Endodermal cell (in vitro differentiated cells): Measurements from ENCODE around the gene EFHD1. TPM values are rescaled to one million over a fixed set of nuclear protein-coding genes. Genes with fewer than 3 reads are reported as not detected.

Experiments used
- DNase-seq: peaks from one replicate; pipeline ENCODE4 v3.0.0-alpha.2; 2017
- H3K27ac ChIP-seq: 2 replicates; pipeline ENCODE4 v1.5.1; 2013; ENCODE audit warnings: mild to moderate bottlenecking, low read depth, low read length, moderate library complexity
- H3K27me3 ChIP-seq: 2 replicates; pipeline ENCODE4 v1.6.1; 2013; ENCODE audit warnings: mild to moderate bottlenecking, low read length, moderate library complexity; ENCODE audit not compliant: insufficient read depth, control insufficient read depth, poor library complexity, severe bottlenecking
- H3K36me3 ChIP-seq: 2 replicates; pipeline ENCODE4 v1.7.0; 2013; ENCODE audit warnings: mild to moderate bottlenecking, low read length, moderate library complexity; ENCODE audit not compliant: control insufficient read depth, insufficient read depth
- H3K4me1 ChIP-seq: one replicate; pipeline ENCODE4 v1.7.0; 2013; ENCODE audit warnings: low read length; ENCODE audit not compliant: control insufficient read depth, insufficient read depth
- H3K4me3 ChIP-seq: 2 replicates; pipeline ENCODE4 v1.5.1; 2013; ENCODE audit warnings: mild to moderate bottlenecking, low read length, moderate library complexity
- H3K9ac ChIP-seq: 2 replicates; pipeline ENCODE4 v1.6.1; 2013; ENCODE audit warnings: mild to moderate bottlenecking, low read length, moderate library complexity; ENCODE audit not compliant: poor library complexity, severe bottlenecking; ENCODE audit errors: extremely low read depth
- H3K9me3 ChIP-seq: 2 replicates; pipeline ENCODE4 v1.6.1; 2013; ENCODE audit warnings: mild to moderate bottlenecking, low read length, moderate library complexity; ENCODE audit not compliant: control insufficient read depth
- H3K27ac Mint-ChIP-seq: 2 replicates; pipeline ENCODE4 v1.8.0; 2020; ENCODE audit warnings: mixed read lengths
- H3K27me3 Mint-ChIP-seq: 2 replicates; pipeline ENCODE4 v1.8.0; 2021; ENCODE audit warnings: mild to moderate bottlenecking, mixed read lengths; ENCODE audit not compliant: insufficient read depth
- H3K36me3 Mint-ChIP-seq: 2 replicates; pipeline ENCODE4 v1.8.0; 2020; ENCODE audit warnings: low read depth, mixed read lengths
- H3K4me1 Mint-ChIP-seq: 2 replicates; pipeline ENCODE4 v1.8.0; 2020; ENCODE audit warnings: mixed read lengths
- H3K4me3 Mint-ChIP-seq: 2 replicates; pipeline ENCODE4 v1.8.0; 2020; ENCODE audit warnings: mild to moderate bottlenecking, moderate library complexity, mixed read lengths
- H3K9me3 Mint-ChIP-seq: 2 replicates; pipeline ENCODE4 v1.8.0; 2020; ENCODE audit warnings: mild to moderate bottlenecking, mixed read lengths
- CTCF ChIP-seq: fragments of 200-600 bp; sonication (generic); conservative IDR thresholded peaks from 2 replicates; pipeline ENCODE4 v1.5.0; 2021; ENCODE audit warnings: antibody characterized with exemption, mild to moderate bottlenecking
- WGBS, 2 experiments: methylation state at CpG; one replicate each; pipeline versions ENCODE4 v1.1.5 to v1.1.7; 2013; ENCODE audit warnings: missing lambda C conversion rate in 2 of 2, mixed read lengths in 1 of 2; ENCODE audit not compliant: insufficient coverage in 1 of 2, insufficient read length in 1 of 2; 5-methylcytosine and 5-hydroxymethylcytosine counted together
- total RNA-seq, 2 donors: library from RNA; stranded (reverse); fragmentation: NEBNext Ultra II Directional in 1 of 2; extraction: Animal tissue kit (Norgen Biotek cat#: 25700) in 1 of 2; gene quantifications; 2 replicates in 1 of 2; 3 replicates in 1 of 2; pipeline ENCODE4 v1.2.1, GENCODE V29; 2021

Gene EFHD1
- total RNA-seq, 2 donors from 2014 or later, result 6.8 to 12.5 TPM

GRCh38 chr2:232587512-232587911, 45.9 kb upstream of the EFHD1 start:
- no peaks in the 10 kb centered on the region for H3K4me1 Mint-ChIP-seq
- no peak for TF ChIP-seq CTCF
- H3K4me3 ChIP-seq, result no peak overlapping the region
- H3K27me3 Mint-ChIP-seq, result no peaks in the 10 kb centered on the region
- no peaks in the 10 kb centered on the region for H3K4me1 ChIP-seq
- H3K9me3 Mint-ChIP-seq, result no peaks in the 10 kb centered on the region
- no peak overlapping the region for H3K27ac ChIP-seq
- 85 to 93% methylated on average over 7 of the region's 7 CpGs for WGBS, 2 experiments
- H3K9me3 ChIP-seq, result no peaks in the 10 kb centered on the region
- DNase-seq, result no peak
- H3K27ac Mint-ChIP-seq, result no peak overlapping the region
- peaks cover 2% of the 10 kb centered on the region for H3K36me3 ChIP-seq
- no peak overlapping the region for H3K9ac ChIP-seq
- H3K4me3 Mint-ChIP-seq, result no peak overlapping the region
- H3K27me3 ChIP-seq, result no peaks in the 10 kb centered on the region
- H3K36me3 Mint-ChIP-seq, result peaks cover 22% of the 10 kb centered on the region

- no peaks in the 10 kb centered on the region for H3K4me1 ChIP-seq
- TF ChIP-seq CTCF, result no peak
- no peak overlapping the region for H3K27ac Mint-ChIP-seq
- no peak overlapping the region for H3K4me3 ChIP-seq
- H3K9me3 ChIP-seq, result no peaks in the 10 kb centered on the region
- no peaks in the 10 kb centered on the region for H3K27me3 ChIP-seq
- H3K9ac ChIP-seq, result no peak overlapping the region
- no peaks in the 10 kb centered on the region for H3K36me3 ChIP-seq
- no peak for DNase-seq
- H3K4me3 Mint-ChIP-seq, result no peak overlapping the region
- WGBS, 2 experiments, result 87 to 91% methylated on average over 3 to 8 of the region's 8 CpGs
- no peaks in the 10 kb centered on the region for H3K27me3 Mint-ChIP-seq
- no peak overlapping the region for H3K27ac ChIP-seq
- peaks cover 16% of the 10 kb centered on the region for H3K36me3 Mint-ChIP-seq
- H3K9me3 Mint-ChIP-seq, result no peaks in the 10 kb centered on the region
- no peaks in the 10 kb centered on the region for H3K4me1 Mint-ChIP-seq
Measured at GRCh38 chr2:232588031-232588430, 45.4 kb upstream of the EFHD1 start.

- H3K4me3 ChIP-seq, result no peak overlapping the region
- Mint-ChIP-seq H3K36me3 (peaks cover 9% of the 10 kb centered on the region), H3K9me3 (no peaks in the 10 kb centered on the region), H3K4me3 (no peak overlapping the region), H3K4me1 (no peaks in the 10 kb centered on the region), H3K27ac (no peak overlapping the region), H3K27me3 (no peaks in the 10 kb centered on the region)
- no peaks in the 10 kb centered on the region for H3K4me1 ChIP-seq
- no peak overlapping the region for H3K27ac ChIP-seq
- H3K9ac ChIP-seq, result no peak overlapping the region
- H3K9me3 ChIP-seq, result no peaks in the 10 kb centered on the region
- DNase-seq, result no peak
- 92 to 98% methylated on average over 14 to 18 of the region's 18 CpGs for WGBS, 2 experiments
- H3K27me3 ChIP-seq, result no peaks in the 10 kb centered on the region
- no peak for TF ChIP-seq CTCF
- H3K36me3 ChIP-seq, result no peaks in the 10 kb centered on the region
Measured at GRCh38 chr2:232588680-232589585, 44.5 kb upstream of the EFHD1 start.
